H9 (cell line): ENCODE measurements around the gene GATAD1. TPM values are rescaled to one million over a fixed set of nuclear protein-coding genes. Genes with fewer than 3 reads are reported as not detected.

Source experiments
- DNase-seq: peaks from one replicate; pipeline ENCODE4 v3.0.0-alpha.2; 2017
- H2AFZ ChIP-seq: one replicate; pipeline ENCODE4 v1.6.1; 2013; ENCODE audit warnings: mild to moderate bottlenecking, low read length, control low read depth, moderate library complexity
- H2AK5ac ChIP-seq: 2 replicates; pipeline ENCODE4 v1.6.1; 2013; ENCODE audit warnings: low read length, control low read depth, mixed read lengths; ENCODE audit not compliant: insufficient read length
- H2BK120ac ChIP-seq: one replicate; pipeline ENCODE4 v1.6.1; 2013; ENCODE audit warnings: low read depth, mild to moderate bottlenecking, low read length, control low read depth, inconsistent platforms; ENCODE audit not compliant: poor library complexity, severe bottlenecking
- H2BK12ac ChIP-seq: 2 replicates; pipeline ENCODE4 v1.6.1; 2013; ENCODE audit warnings: low read length, control low read depth, mixed read lengths, low read depth; ENCODE audit not compliant: insufficient read length
- H2BK15ac ChIP-seq: 2 replicates; pipeline ENCODE4 v1.6.1; 2013; ENCODE audit warnings: low read depth, low read length, control low read depth
- H2BK20ac ChIP-seq: one replicate; pipeline ENCODE4 v1.6.1; 2013; ENCODE audit warnings: low read depth, mild to moderate bottlenecking, low read length, control low read depth, inconsistent platforms; ENCODE audit not compliant: poor library complexity, severe bottlenecking
- H2BK5ac ChIP-seq: 2 replicates; pipeline ENCODE4 v1.6.1; 2013; ENCODE audit warnings: low read length, control low read depth, mixed read lengths; ENCODE audit not compliant: insufficient read length
- H3K14ac ChIP-seq: 2 replicates; pipeline ENCODE4 v1.6.1; 2013; ENCODE audit warnings: low read length, control low read depth; ENCODE audit not compliant: insufficient read depth
- H3K18ac ChIP-seq: 2 replicates; pipeline ENCODE4 v1.6.1; 2013; ENCODE audit warnings: low read depth, mild to moderate bottlenecking, mixed read lengths, low read length, control low read depth; ENCODE audit not compliant: insufficient read length
- H3K23ac ChIP-seq: 2 replicates; pipeline ENCODE4 v1.6.1; 2013; ENCODE audit warnings: low read length, control low read depth, mixed read lengths, low read depth; ENCODE audit not compliant: insufficient read length
- H3K23me2 ChIP-seq: 2 replicates; pipeline ENCODE4 v1.6.1; 2013; ENCODE audit warnings: low read depth, mild to moderate bottlenecking, mixed read lengths, low read length, control low read depth; ENCODE audit not compliant: insufficient read length, poor library complexity, severe bottlenecking
- H3K27ac ChIP-seq: 2 replicates; pipeline ENCODE4 v1.5.1; 2013; ENCODE audit warnings: low read length, control low read depth, mixed read lengths, low read depth; ENCODE audit not compliant: insufficient read length
- H3K27me3 ChIP-seq: 2 replicates; pipeline ENCODE4 v1.6.1; 2013; ENCODE audit warnings: low read length, control low read depth, inconsistent platforms; ENCODE audit not compliant: insufficient read depth
- H3K4ac ChIP-seq: 2 replicates; pipeline ENCODE4 v1.6.1; 2013; ENCODE audit warnings: low read depth, mild to moderate bottlenecking, control low read depth, inconsistent platforms, low read length, moderate library complexity
- H3K4me1 ChIP-seq: 2 replicates; pipeline ENCODE4 v1.6.1; 2013; ENCODE audit warnings: low read length, control low read depth, inconsistent platforms; ENCODE audit not compliant: insufficient read depth
- H3K4me2 ChIP-seq: 2 replicates; pipeline ENCODE4 v1.6.1; 2013; ENCODE audit warnings: low read length, control low read depth, mixed read lengths; ENCODE audit not compliant: insufficient read length, insufficient read depth
- H3K56ac ChIP-seq: 2 replicates; pipeline ENCODE4 v1.6.1; 2013; ENCODE audit warnings: low read depth, mild to moderate bottlenecking, mixed read lengths, low read length, control low read depth; ENCODE audit not compliant: insufficient read length
- H3K79me1 ChIP-seq: 2 replicates; pipeline ENCODE4 v1.6.1; 2013; ENCODE audit warnings: low read depth, mild to moderate bottlenecking, moderate library complexity, low read length, control low read depth, inconsistent platforms; ENCODE audit not compliant: insufficient read depth, poor library complexity, severe bottlenecking
- H3K79me2 ChIP-seq: 2 replicates; pipeline ENCODE4 v1.6.1; 2013; ENCODE audit warnings: low read length, control low read depth, inconsistent platforms; ENCODE audit not compliant: insufficient read depth
- H3K9ac ChIP-seq: 2 replicates; pipeline ENCODE4 v1.6.1; 2013; ENCODE audit warnings: low read length, control low read depth, mixed read lengths; ENCODE audit not compliant: insufficient read length; ENCODE audit errors: extremely low read depth
- H3K9me3 ChIP-seq: one replicate; pipeline ENCODE4 v1.6.1; 2013; ENCODE audit warnings: low read depth, low read length, inconsistent platforms; ENCODE audit not compliant: control insufficient read depth
- H3T11ph ChIP-seq: one replicate; pipeline ENCODE4 v1.6.1; 2013; ENCODE audit warnings: mild to moderate bottlenecking, low read length, control low read depth, inconsistent platforms
- H4K20me1 ChIP-seq: one replicate; pipeline ENCODE4 v1.6.1; 2013; ENCODE audit not compliant: control insufficient read depth, insufficient read length, insufficient read depth
- H4K5ac ChIP-seq: 2 replicates; pipeline ENCODE4 v1.6.1; 2013; ENCODE audit warnings: low read depth, mild to moderate bottlenecking, mixed read lengths, low read length, control low read depth; ENCODE audit not compliant: insufficient read length
- H4K8ac ChIP-seq: replicated peaks from 2 replicates; pipeline ENCODE4 v1.6.1; 2013; ENCODE audit warnings: low read length, control low read depth, mixed read lengths, low read depth; ENCODE audit not compliant: insufficient read length
- H4K91ac ChIP-seq: 2 replicates; pipeline ENCODE4 v1.6.1; 2013; ENCODE audit warnings: low read depth, mild to moderate bottlenecking, moderate library complexity, mixed read lengths, low read length, control low read depth; ENCODE audit not compliant: insufficient read length
- H3K27ac Mint-ChIP-seq, 3 experiments: 2 replicates in 2 of 3; 3 replicates in 1 of 3; pipeline ENCODE4 v1.8.0; 2020 to 2021; ENCODE audit warnings: mixed read lengths in 3 of 3, mild to moderate bottlenecking in 1 of 3, moderate library complexity in 1 of 3
- H3K27me3 Mint-ChIP-seq: 2 replicates; pipeline ENCODE4 v1.8.0; 2021; ENCODE audit warnings: low read depth, mild to moderate bottlenecking, moderate library complexity, mixed read lengths
- H3K36me3 Mint-ChIP-seq, 3 experiments: 2 replicates in 2 of 3; 3 replicates in 1 of 3; pipeline ENCODE4 v1.8.0; 2020 to 2021; ENCODE audit warnings: low read depth in 3 of 3, mixed read lengths in 3 of 3; ENCODE audit not compliant: insufficient read depth in 1 of 3
- H3K4me1 Mint-ChIP-seq, 2 experiments: 2 replicates each; pipeline ENCODE4 v1.8.0; 2020; ENCODE audit warnings: mixed read lengths in 2 of 2
- H3K4me3 Mint-ChIP-seq, 2 experiments: 2 replicates in 1 of 2; 3 replicates in 1 of 2; pipeline ENCODE4 v1.8.0; 2020 to 2021; ENCODE audit warnings: mild to moderate bottlenecking in 2 of 2, mixed read lengths in 2 of 2, moderate library complexity in 1 of 2
- H3K9me3 Mint-ChIP-seq, 2 experiments: 2 replicates in 1 of 2; 3 replicates in 1 of 2; pipeline ENCODE4 v1.8.0; 2020; ENCODE audit warnings: mild to moderate bottlenecking in 2 of 2, mixed read lengths in 2 of 2, moderate library complexity in 1 of 2
- CTCF ChIP-seq: fragments of 200-600 bp; sonication (generic); conservative IDR thresholded peaks from 3 replicates; pipeline ENCODE4 v1.8.0; 2021; ENCODE audit warnings: antibody characterized with exemption, mild to moderate bottlenecking
- WGBS: extraction: QIAGEN DNeasy Blood & Tissue Kit; methylation state at CpG from one replicate; pipeline ENCODE4 v1.1.7; 2013; ENCODE audit warnings: missing lambda C conversion rate, low lambda C conversion rate, mixed read lengths; ENCODE audit not compliant: insufficient read length; ENCODE audit errors: extremely low coverage; 5-methylcytosine and 5-hydroxymethylcytosine counted together
- total RNA-seq: library from RNA; stranded (reverse); gene quantifications from 2 replicates; pipeline ENCODE4 v1.2.1, GENCODE V29; 2021

GATAD1 gene
- total RNA-seq, 1 experiment from 2014 or later = 36.5 TPM

DNA sequence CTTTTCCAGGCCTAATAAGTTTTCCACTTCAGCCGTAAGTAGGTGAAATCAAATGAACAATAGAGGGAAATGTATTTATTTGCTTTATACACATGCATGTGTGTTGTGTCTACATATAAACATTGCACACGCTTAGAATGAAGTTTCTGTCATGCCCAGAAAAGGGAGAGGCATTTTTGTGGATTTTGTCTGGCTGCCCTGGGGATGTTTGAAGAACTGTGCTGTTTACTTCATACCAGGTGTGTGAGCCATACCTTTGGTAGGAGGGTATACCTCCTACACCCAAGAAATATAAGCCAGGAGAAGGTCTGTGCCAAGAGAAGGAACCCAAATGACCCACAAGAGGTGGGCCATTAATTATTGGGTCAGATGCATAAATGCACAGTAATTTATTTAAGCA, 12.8 kb downstream of the GATAD1 start:
- no peak overlapping the region for H3K9ac ChIP-seq
- H3K4me1 ChIP-seq = no peaks in the 10 kb centered on the region
- H3T11ph ChIP-seq = no peak overlapping the region
- no peaks in the 10 kb centered on the region for H4K20me1 ChIP-seq
- Mint-ChIP-seq H3K27ac (peak overlapping the region in 2 of 3 experiments; percentile 8 to 34; a peak in 1 of 7 replicates), H3K9me3 (no peaks in the 10 kb centered on the region), H3K4me1 (peaks cover 0 to 2% of the 10 kb centered on the region in 2 experiments; a peak in 1 of 4 replicates), H3K27me3 (no peaks in the 10 kb centered on the region), H3K4me3 (no peak overlapping the region), H3K36me3 (peaks cover 11 to 22% (median 15%) of the 10 kb centered on the region in 3 experiments; a peak in 6 of 7 replicates)
- no peak overlapping the region for H3K27ac ChIP-seq
- DNase-seq = no peak
- H3K56ac ChIP-seq = no peak overlapping the region
- no peak overlapping the region for H3K23ac ChIP-seq
- no peak overlapping the region for H2BK5ac ChIP-seq
- no peaks in the 10 kb centered on the region for H3K9me3 ChIP-seq
- no peak overlapping the region for H4K91ac ChIP-seq
- H2BK120ac ChIP-seq = no peak overlapping the region
- H3K14ac ChIP-seq = no peak overlapping the region
- no peaks in the 10 kb centered on the region for H3K79me1 ChIP-seq
- no peak overlapping the region for H4K5ac ChIP-seq
- no peak overlapping the region for H2AK5ac ChIP-seq
- no CpG with 5 or more reads among the region's 2 CpGs for WGBS
- no peak overlapping the region for H2BK15ac ChIP-seq
- H2AFZ ChIP-seq = no peak overlapping the region
- no peak for TF ChIP-seq CTCF
- no peaks in the 10 kb centered on the region for H3K23me2 ChIP-seq
- H3K79me2 ChIP-seq = no peaks in the 10 kb centered on the region
- H3K18ac ChIP-seq = no peak overlapping the region
- no peak overlapping the region for H2BK12ac ChIP-seq
- no peaks in the 10 kb centered on the region for H3K27me3 ChIP-seq
- H2BK20ac ChIP-seq = no peak overlapping the region
- H3K4ac ChIP-seq = no peak overlapping the region
- H3K4me2 ChIP-seq = no peak overlapping the region
- no peak overlapping the region for H4K8ac ChIP-seq
